BJ (cell line): ENCODE results near the gene MANF. TPM values are rescaled to one million over a fixed set of nuclear protein-coding genes. Genes with fewer than 3 reads are reported as not detected.

Experiments
- CTCF ChIA-PET: fragments of 350-600 bp; formaldehyde crosslinking; extraction: SDS; loops from one replicate; lab custom pipeline; 2021; ENCODE audit warnings: antibody characterized with exemption, inconsistent platforms; lab: Yijun Ruan, JAX
- POLR2A ChIA-PET: fragments of 300-600 bp; sonication (Branson Sonifier 250); formaldehyde crosslinking; extraction: SDS; loops from one replicate; lab custom pipeline; 2021; ENCODE audit warnings: antibody characterized with exemption; lab: Charles Lee
- DNase-seq: peaks from one replicate; pipeline ENCODE4 v3.0.0-alpha.2; 2011; ENCODE audit warnings: low read depth
- H3K27me3 ChIP-seq: 2 replicates; pipeline ENCODE4 v1.6.0; 2011; ENCODE audit warnings: low read length; ENCODE audit not compliant: control insufficient read depth, insufficient read depth
- H3K36me3 ChIP-seq: 2 replicates; pipeline ENCODE4 v1.5.1; 2011; ENCODE audit warnings: low read length; ENCODE audit not compliant: control insufficient read depth, insufficient read depth
- H3K4me3 ChIP-seq: 2 replicates; pipeline ENCODE4 v1.5.1; 2011; ENCODE audit warnings: low read depth, mild to moderate bottlenecking, control low read depth, low read length
- polyA plus RNA-seq: library from polyadenylated mRNA; depleted of rRNA; stranded (reverse); fragments of >200 nt; gene quantifications from 2 replicates; pipeline ENCODE4 v1.2.3, GENCODE V29; 2011
- TF ChIP-seq, protein P1 (sequence below): IDR thresholded peaks from 2 replicates; pipeline ENCODE4 v1.5.1; 2011; ENCODE audit warnings: low read depth, mild to moderate bottlenecking, control low read depth, inconsistent platforms, low read length, moderate library complexity; ENCODE audit not compliant: insufficient read depth

MANF gene
- polyA plus RNA-seq, 1 experiment, result 21.5 TPM

DNA sequence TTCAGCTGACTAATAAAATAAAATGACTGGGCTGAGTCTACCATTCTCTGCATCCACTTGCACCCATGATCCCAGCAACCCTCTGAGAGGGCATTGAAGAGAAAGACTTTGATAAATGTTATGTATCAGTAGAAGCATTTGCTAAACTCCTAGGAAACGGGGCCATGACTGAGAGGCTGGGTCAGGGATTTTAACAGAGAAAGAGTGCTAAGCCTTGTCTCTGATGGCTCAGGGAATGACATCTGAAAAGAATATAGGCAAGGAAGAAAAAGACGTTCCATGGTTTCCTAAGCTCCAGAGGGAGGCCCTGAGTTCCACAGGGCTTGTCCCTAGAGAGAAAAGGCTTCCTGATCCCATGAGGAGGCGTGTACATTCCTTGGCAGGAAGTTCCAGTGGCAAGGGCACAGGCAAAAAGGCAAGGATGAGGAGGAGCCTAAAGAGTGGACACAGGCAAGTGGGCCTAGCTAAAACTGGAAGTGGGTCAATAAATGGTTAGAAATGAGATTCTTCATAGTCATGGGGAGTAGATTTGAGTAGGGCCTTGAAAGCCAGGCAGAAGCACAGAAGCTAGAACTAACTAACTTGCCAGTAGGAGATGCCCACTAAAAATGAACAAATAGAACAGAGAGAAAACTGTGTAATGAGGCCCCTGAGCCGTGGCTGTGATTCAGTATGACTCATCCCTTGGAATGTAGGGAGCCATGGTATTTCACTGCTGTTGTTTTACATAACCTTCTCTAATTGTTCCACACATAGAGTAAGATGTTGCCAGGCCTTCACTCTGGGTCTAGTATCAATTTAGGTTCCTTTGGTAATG is 44.9 kb upstream of the MANF start:
- Histone ChIP-seq H3K36me3 (no peaks in the 10 kb centered on the region), H3K4me3 (no peak overlapping the region), H3K27me3 (no peaks in the 10 kb centered on the region)
- ChIA-PET POLR2A (interaction anchor here (0.6 kb wide), 1 partner anchor 11 kb away, joined by 3 read pairs; no protein-coding TSS in a partner anchor), CTCF (interaction anchor here (0.8 to 5.4 kb wide), 9 partner anchors 9 to 727 kb away, joined by 3 to 23 read pairs (median 4); no protein-coding TSS in a partner anchor)
- TF ChIP-seq, protein P1, sequence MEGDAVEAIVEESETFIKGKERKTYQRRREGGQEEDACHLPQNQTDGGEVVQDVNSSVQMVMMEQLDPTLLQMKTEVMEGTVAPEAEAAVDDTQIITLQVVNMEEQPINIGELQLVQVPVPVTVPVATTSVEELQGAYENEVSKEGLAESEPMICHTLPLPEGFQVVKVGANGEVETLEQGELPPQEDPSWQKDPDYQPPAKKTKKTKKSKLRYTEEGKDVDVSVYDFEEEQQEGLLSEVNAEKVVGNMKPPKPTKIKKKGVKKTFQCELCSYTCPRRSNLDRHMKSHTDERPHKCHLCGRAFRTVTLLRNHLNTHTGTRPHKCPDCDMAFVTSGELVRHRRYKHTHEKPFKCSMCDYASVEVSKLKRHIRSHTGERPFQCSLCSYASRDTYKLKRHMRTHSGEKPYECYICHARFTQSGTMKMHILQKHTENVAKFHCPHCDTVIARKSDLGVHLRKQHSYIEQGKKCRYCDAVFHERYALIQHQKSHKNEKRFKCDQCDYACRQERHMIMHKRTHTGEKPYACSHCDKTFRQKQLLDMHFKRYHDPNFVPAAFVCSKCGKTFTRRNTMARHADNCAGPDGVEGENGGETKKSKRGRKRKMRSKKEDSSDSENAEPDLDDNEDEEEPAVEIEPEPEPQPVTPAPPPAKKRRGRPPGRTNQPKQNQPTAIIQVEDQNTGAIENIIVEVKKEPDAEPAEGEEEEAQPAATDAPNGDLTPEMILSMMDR, result no peak
- DNase-seq, result peak; percentile 82

DNA sequence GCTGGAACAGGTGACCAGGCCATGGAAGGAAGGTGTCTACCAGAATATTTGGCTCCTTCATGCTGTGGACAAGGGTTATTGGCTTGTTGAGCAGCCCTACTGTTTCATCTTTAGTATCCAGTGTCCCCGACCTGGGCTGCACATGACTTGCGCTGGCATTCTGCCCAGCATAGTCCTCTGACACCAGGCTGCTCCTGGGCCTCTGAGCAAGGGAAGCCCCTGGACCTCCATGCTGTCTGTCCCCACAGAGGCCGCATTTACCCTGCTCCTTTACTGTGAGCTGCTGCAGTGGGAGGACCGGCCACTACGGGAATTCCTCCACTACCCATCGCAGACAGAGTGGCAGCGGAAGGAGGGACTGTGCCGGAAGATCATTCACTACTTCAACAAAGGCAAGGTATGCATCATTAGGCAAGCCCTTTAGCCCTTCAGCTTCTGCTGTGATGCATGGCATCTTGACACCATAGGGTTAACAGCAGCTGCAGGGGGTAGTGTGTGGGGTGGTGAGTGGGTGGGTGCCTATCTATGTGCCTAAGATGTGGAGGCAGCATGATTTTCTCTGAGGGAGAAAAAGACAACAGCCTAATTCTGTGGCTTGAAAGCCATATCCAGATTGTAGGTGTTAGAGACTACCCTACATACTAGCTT is 44.0 kb upstream of the MANF start:
- Histone ChIP-seq H3K4me3 (no peak overlapping the region), H3K27me3 (no peaks in the 10 kb centered on the region), H3K36me3 (no peaks in the 10 kb centered on the region)
- no peak for DNase-seq
- ChIA-PET POLR2A (interaction anchor here (0.6 kb wide), 1 partner anchor 10 kb away, joined by 3 read pairs; no protein-coding TSS in a partner anchor), CTCF (interaction anchor here (1.2 to 5.4 kb wide), 4 partner anchors 31 to 728 kb away, joined by 3 to 23 read pairs (median 4); no protein-coding TSS in a partner anchor)
- TF ChIP-seq, protein P1, result no peak

DNA sequence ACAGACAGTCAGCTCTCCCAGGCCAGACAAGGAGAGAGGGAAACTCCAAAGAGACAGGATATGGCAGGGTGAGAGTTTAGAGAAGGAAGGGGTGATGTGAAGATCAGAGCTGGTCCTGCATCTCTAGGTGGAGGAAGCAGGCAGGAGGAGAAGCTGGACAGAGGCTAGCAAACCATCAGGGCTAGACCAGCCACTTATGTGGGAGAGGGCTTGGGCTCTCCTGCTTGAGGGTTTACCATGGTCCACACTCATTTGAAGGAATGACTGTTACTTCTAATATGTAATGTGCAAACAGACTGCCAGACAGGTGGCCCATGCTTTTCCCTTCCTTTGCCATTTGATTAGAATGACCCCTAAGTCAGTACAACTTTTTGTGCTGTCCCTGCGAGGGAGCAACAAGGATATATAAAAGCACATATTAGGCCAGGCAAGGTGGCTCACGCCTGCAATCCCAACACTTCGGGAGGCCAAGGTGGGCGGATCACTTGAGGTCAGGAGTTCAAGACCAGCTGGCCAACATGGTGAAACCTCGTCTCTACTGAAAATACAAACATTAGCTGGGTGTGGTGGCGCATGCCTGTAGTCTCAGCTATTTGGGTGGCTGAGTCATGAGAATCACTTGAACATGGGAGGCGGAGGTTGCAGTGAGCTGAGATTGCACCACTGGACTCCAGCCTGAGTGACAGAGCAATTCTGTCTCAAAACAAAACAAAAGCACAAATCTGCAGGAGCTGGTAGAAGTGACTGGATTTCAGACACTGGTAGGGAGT is 41.0 kb upstream of the MANF start:
- DNase-seq, result peak; percentile 39
- ChIA-PET CTCF (interaction anchor here (0.9 to 5.4 kb wide), 7 partner anchors 9 to 730 kb away, joined by 3 to 23 read pairs (median 4); no protein-coding TSS in a partner anchor), POLR2A (no interaction called here)
- TF ChIP-seq, protein P1, result no peak
- no peaks in the 10 kb centered on the region for H3K27me3 ChIP-seq
- no peak overlapping the region for H3K4me3 ChIP-seq
- no peaks in the 10 kb centered on the region for H3K36me3 ChIP-seq

DNA sequence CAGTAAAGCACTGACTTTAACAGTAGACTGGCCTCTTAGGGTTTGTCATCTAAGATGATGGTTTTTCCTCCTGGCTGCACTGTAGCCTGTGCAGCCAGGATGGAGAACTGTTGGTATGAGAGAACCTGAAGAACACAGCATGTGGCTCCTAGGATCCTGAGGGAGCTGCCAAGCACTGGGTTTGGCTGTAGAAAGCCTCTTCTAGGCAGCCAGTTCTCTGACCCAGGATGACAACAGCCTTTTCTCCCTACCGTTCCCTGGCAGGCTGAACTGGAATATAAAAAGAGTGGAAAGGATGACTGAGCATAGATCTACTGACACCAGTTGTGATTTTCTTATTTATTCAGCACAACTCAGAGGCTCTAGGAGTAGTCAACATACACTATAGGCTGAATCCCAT is 34.3 kb upstream of the MANF start:
- DNase-seq, result no peak
- POLR2A ChIA-PET, result interaction anchor here (0.6 kb wide), 1 partner anchor 10 kb away, joined by 3 read pairs; no protein-coding TSS in a partner anchor
- Histone ChIP-seq H3K36me3 (no peaks in the 10 kb centered on the region), H3K27me3 (no peaks in the 10 kb centered on the region), H3K4me3 (no peak overlapping the region)
- CTCF ChIA-PET, result interaction anchor here (0.6 to 1.3 kb wide), 2 partner anchors 10 to 164 kb away, joined by 3 read pairs; no protein-coding TSS in a partner anchor
- TF ChIP-seq, protein P1, result no peak
